DMS53 treated with DMSO at 0.1 percent for 48 hours (cell line): Measurements from ENCODE around the gene FBXL5.
A peak's percentile ranks its signal among the peaks of the same experiment; 100 is the strongest.
"Not testable (repeated sequence)": the region's sequence is repeated elsewhere in the genome, so short reads cannot be mapped to it uniquely, and the experiment has no call there.

Experiments
- DNase-seq: peaks from one replicate; lab custom pipeline; 2025; ENCODE audit not compliant: unreplicated experiment; lab: John Stamatoyannopoulos, UW

The FBXL5 gene

GRCh38 chr4:15652841-15653240 is 2.3 kb downstream of the FBXL5 start:
- DNase-seq = no peak

- no peak for DNase-seq
These were observed 3.0 kb downstream of the FBXL5 start for GRCh38 chr4:15652191-15652590.

DNA sequence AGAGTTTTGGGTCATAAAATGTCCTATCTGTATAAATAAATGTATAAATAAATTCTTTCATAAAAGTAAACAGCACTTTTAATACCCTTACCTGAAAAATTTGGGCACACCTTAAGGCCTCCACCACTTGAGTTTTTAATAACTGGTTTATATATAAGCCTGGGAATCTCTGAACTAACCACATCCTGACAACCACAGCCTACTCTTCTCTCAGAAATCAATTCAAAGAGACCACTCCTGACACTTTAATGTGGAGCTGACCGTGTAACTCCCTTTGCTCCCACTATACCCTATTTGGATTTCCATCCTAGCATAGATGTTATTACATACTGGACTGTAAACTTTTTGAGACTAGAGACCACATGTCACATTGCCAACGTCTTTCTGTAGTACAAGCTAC is 3.5 kb downstream of the FBXL5 start:
- DNase-seq = no peak

DNA sequence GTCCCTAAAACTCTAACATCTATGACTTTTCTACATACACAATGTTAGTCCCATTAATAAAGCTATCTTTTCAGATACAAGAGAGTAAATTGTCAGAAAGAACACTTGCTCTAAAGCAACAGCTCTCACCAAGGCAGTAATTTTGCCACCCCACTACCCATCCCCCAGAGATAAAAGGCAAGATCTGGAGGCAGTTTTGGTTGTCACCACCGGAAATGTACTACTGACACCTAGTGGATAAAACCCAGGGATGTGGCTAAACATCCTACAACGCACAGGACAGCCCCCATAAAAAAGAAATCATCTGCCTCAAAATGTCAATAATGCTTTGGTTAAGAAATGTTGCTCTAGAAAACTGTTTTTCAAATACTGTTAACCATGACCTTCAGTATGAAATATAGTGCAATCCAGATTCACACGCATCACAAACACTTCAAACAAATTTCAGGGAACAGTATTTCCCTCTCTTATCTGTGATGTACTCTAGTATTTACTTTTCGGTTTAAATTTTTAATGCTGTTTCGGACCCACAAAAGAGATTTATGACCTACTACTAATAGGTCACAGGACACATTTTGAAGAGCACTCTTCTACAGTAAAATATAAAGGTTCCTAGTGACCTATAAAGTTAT is 5.1 kb downstream of the FBXL5 start:
- peak; percentile 51 for DNase-seq

- no peak for DNase-seq
These were observed 6.6 kb downstream of the FBXL5 start for GRCh38 chr4:15648600-15648999.

GRCh38 chr4:15638418-15638817 is 16.7 kb downstream of the FBXL5 start:
- no peak for DNase-seq

- peak; percentile 76 for DNase-seq
These were observed 18.3 kb downstream of the FBXL5 start for GRCh38 chr4:15636818-15637217.

GRCh38 chr4:15617407-15617806 is 37.8 kb downstream of the FBXL5 start:
- not testable (repeated sequence) for DNase-seq

DNA sequence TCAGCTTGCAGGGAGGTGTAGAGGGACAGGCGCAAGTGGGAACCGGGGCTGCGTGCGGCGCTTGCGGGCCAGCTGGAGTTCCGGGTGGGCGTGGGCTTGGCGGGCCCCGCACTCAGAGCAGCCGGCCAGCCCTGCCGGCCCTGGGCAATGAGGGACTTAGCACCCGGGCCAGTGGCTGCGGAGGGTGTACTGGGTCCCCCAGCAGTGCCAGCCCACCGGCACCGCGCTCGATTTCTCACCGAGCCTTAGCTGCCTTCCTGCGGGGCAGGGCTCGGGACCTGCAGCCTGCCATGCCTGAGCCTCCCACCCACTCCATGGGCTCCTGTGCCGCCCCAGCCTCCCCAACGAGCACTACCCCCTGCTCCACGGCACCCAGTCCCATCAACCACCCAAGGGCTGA is 40.3 kb downstream of the FBXL5 start:
- DNase-seq = not testable (repeated sequence)

DNA sequence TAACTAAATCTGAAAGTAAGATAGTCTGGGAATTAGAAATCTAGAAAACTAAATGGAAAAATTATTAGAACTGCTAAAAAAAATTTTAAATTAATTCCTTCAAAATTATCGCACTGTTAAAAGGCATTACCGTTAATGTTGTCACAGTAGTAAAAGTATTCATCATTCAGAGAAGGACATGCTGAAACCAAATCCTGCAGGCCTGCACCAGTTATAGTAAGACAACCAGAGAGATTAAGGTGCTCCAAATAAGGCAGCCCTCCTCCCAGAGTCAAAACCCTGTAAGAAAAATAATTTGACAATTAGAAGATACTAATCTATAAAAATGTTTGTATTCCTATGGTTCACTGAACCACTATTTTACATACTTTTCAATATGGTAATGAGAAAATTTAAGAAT is 43.0 kb downstream of the FBXL5 start:
- no peak for DNase-seq

DNA sequence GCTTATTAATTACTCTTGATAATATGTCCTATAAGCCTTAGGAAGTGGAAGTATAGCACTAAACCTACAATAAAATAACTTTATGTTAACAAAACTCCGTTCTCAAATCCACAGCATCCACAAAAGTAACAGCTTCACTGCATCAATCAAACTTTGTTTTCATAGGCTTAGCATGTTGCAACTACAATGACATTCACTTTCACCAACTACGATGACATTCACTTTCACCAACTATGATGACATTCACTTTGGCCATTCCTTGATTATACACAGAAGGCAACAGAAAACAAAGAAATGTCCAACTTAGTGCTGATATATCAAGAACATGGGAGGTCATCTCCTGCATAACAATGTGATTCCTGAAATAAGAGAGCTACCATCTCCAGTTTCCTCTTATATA is 44.3 kb downstream of the FBXL5 start:
- no peak for DNase-seq

DNA sequence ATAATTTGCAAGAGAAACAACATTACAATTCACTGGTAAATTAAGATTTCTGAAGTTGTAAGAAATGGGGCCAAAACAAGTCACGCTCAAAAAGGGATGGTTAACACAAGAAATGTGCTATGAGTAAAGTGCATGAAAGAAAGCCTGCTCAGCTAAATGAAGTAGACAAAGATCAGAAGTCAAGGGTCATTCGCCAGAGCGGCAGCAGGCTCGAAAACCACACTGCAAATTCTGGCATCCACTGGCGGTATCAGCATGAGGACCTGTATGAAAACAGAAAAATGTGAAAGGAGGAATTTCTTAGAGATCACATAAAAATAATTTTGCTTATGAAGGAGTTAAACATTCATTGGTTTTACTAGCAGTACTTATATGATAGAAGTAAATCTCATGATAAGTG is 49.6 kb downstream of the FBXL5 start:
- DNase-seq = no peak

DNA sequence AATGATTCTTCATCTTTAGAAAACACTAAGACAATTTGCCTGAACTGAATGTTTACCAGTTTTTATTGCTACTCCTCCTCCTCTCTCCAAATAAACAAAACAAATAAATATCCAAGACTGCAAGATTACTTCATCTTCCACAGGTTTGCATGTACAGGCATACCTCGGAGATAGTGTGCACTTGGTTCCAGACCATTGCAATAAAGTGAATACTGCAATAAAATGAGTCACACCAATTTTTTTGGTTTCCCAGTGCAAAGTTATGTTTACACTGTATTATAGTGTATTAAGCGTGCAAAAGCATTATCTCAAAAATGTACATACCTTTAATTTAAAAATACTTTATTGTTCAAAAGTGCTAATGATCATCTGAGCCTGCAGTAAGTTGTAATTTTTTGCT is 53.3 kb downstream of the FBXL5 start:
- DNase-seq = no peak

GRCh38 chr4:15600176-15600575 is 55.0 kb downstream of the FBXL5 start:
- DNase-seq = no peak

DNA sequence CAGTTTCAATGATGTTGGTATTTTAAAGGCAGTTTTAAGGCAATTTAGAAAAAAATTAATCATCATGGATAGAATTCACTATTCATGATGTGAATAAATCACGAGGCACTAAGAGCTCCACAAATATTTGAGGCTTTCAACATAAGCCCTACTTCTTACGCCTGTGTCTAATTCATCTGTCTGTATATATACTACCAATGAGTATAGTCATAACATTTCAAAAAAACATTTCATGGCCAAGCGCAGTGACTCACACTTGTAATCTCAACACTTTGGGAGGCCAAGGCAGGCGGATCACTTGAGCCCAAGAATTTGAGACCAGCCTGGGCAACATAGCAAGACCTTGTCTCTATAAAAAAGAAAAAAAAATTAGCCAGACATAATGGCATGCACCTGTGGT is 56.5 kb downstream of the FBXL5 start:
- no peak for DNase-seq

- no peak for DNase-seq
These were observed 62.4 kb downstream of the FBXL5 start for GRCh38 chr4:15592799-15593198.

DNA sequence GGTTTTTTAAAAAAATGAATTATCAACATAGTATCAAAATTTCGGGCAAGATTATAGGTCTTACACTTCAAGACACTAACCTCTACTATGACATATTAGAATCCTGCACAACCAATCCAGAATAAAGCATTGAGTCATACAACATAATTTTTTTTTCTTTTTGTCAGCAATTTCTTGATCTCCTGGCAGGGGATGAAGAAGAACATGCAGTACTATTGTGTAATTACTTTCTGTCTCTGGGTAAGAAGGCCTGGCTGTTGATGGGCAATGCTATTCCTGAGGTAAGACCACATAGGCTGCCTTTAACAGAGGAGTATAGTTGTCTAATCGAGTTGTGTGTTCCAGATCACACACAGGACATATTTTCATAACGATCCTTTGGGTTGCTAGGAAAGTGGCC is 67.5 kb downstream of the FBXL5 start:
- no peak for DNase-seq

DNA sequence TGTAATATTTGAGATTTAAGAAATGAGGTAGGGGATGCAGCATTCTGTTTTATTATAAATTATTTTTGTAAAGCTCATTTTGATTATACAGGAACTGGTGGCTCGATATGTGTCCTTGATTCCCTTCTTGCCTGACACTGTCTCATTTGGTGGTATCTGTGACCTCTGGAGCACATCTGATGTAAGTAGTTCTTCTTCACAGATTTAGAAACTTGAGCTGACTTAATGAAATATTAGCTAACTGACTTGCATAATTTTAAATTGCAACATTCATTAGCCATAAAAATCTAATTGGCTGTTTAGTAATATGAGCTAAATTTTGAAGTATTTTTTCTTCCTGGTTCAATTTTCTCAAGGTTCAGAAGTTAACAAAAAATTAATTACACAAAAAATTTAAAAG is 69.1 kb downstream of the FBXL5 start:
- no peak for DNase-seq

DNA sequence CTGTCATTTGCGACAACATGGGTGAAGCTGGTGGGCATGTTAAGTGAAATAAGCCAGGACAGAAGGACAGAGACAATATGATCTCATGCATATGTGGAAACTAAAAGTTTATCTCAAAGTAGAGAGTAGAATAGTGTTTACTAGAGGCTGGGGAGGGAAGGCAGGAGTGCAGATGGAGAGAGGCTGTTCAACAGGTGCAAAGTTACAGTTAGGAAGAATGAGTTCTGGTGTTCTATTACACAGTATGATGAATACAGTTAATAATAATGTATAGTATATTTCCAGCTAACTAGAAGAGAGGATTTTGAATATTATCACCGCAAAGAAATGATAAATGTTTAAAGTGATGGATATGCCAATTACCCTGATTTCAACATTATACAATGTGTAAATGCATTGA is 69.8 kb downstream of the FBXL5 start:
- no peak for DNase-seq

DNA sequence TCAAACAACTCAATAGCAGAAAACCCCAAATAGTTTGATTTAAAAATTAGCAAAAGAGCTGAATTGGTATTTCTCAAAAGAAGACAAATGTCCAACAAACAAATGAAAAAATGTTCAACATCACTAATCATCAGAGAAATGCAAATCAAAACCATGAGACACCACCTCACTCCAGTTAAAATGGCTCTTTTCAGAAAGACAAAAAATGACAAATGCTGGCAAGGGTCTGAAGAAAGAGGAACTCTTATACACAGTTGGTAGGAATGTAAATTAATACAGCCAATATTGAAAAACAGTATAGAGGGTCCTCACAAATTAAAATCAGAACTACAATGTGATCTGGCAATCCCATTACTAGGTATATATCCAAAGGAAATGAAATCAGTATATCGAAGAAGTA is 70.4 kb downstream of the FBXL5 start:
- DNase-seq = no peak

DNA sequence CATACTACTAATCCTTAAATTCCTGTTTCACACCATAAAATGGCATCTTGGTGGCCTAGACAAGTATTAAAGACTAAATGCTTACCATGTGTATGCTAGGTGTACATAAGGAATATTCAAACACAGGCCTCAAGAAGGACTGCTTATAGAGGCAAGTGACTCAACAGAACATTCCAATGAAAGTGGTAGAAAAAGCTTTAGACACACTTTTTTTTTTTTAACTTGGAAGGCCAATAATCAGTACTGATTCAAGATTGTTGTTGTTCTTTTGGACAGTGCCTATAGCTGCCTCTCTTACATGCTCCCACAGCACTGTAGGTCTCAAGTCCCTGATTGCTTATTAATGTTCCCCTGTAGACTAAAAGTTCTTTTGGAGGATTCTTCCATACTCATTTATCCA is 77.6 kb downstream of the FBXL5 start:
- DNase-seq = no peak

GRCh38 chr4:15575966-15576365 is 79.2 kb downstream of the FBXL5 start:
- DNase-seq = no peak

DNA sequence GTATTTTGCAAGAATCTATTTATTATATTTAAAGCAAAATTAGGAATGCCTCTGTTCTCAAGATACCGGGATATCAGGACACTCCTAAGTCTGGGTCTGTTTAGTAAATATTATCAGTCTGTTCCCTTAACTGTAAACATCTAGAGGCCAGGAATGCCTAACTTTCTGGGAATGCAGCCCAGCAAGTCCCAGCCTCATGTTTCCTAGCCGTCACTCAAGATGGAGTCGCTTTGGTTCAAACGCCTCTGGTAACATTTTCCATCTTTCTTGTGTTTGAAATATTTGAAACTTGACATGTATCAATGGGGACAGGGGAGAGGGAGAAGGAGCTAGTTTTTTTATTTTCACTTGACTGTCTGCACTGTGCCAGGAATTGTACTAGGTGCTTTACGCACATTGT is 85.4 kb downstream of the FBXL5 start:
- DNase-seq = no peak

GRCh38 chr4:15568821-15569220 is 86.3 kb downstream of the FBXL5 start:
- DNase-seq = no peak
